Loucy (cell line): ENCODE measurements around the gene PDXP.

Experiments used
- EZH2phosphoT487 ChIP-seq: fragments of 200-600 bp; IDR thresholded peaks from 2 replicates; pipeline ENCODE4 v1.6.1; 2018; ENCODE audit warnings: antibody characterized with exemption, mild to moderate bottlenecking, moderate library complexity, borderline replicate concordance
- TF ChIP-seq, protein P1 (sequence below): fragments of 200-600 bp; sonication (generic); conservative IDR thresholded peaks from 2 replicates; pipeline ENCODE4 v1.5.1; 2014; ENCODE audit warnings: mild to moderate bottlenecking, antibody characterized with exemption, low read length

DNA sequence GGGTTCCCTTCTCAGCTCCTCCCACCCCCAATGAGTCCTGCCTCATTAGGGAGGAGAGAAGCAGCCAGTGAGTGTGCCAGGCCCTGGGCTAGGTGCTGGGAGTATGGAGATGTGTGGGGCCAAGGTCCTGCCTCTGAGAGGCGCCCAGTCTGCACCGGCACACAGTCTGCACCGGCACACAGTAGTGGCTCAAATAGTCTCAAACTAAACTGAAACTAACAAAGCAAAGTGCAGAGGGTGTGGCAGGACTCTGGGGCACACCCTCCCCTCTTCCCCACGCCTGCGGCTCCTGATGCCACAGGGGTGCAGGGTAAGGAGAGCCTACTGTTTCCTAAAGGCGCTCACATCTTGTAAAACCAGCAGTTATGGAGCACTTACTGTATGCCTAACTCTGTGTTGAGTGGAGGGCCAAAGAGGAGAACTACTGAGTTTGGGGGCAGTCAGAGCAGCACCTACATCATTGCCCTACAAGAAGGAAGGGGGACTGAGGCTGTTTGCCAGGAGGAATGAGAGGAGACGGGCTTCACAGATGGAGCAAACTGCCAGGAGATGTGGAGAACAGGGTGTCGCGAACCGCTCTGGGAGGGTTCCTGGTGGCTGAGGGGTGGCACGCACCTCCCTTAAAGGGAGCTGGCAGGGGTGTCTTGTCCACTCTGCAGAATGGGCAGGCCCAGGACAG is 20.0 kb upstream of the PDXP start:
- TF ChIP-seq, protein P1, sequence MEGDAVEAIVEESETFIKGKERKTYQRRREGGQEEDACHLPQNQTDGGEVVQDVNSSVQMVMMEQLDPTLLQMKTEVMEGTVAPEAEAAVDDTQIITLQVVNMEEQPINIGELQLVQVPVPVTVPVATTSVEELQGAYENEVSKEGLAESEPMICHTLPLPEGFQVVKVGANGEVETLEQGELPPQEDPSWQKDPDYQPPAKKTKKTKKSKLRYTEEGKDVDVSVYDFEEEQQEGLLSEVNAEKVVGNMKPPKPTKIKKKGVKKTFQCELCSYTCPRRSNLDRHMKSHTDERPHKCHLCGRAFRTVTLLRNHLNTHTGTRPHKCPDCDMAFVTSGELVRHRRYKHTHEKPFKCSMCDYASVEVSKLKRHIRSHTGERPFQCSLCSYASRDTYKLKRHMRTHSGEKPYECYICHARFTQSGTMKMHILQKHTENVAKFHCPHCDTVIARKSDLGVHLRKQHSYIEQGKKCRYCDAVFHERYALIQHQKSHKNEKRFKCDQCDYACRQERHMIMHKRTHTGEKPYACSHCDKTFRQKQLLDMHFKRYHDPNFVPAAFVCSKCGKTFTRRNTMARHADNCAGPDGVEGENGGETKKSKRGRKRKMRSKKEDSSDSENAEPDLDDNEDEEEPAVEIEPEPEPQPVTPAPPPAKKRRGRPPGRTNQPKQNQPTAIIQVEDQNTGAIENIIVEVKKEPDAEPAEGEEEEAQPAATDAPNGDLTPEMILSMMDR, result no peak
- no peak for TF ChIP-seq EZH2phosphoT487
